HepG2 (cell line): ENCODE measurements around the gene TMEM222. TPM values are rescaled to one million over a fixed set of nuclear protein-coding genes. Genes with fewer than 3 reads are reported as not detected.
A peak's percentile ranks its signal among the peaks of the same experiment; 100 is the strongest.

Experiments used
- ATAD3A ChIP-seq: sonication (generic); formaldehyde crosslinking; IDR thresholded peaks from 2 replicates; pipeline ENCODE4 v1.4.0; 2020; ENCODE audit warnings: missing genetic modification reagents
- HNRNPK ChIP-seq: fragments of 200-400 bp; formaldehyde crosslinking; IDR thresholded peaks from 2 replicates; pipeline ENCODE4 v1.6.1; 2018; ENCODE audit warnings: low read length, low read depth, moderate library complexity, mild to moderate bottlenecking; ENCODE audit not compliant: poor library complexity, severe bottlenecking
- HNRNPLL ChIP-seq: fragments of 200-400 bp; formaldehyde crosslinking; IDR thresholded peaks from 2 replicates; pipeline ENCODE4 v1.6.1; 2017; ENCODE audit warnings: mild to moderate bottlenecking, low read depth, low read length; ENCODE audit not compliant: poor library complexity, severe bottlenecking
- HOXA3 ChIP-seq: sonication (generic); formaldehyde crosslinking; IDR thresholded peaks from 2 replicates; pipeline ENCODE4 v1.5.0; 2020; ENCODE audit warnings: missing genetic modification reagents
- KLF12 ChIP-seq: sonication (generic); formaldehyde crosslinking; IDR thresholded peaks from 2 replicates; pipeline ENCODE4 v1.4.0; 2020; ENCODE audit warnings: missing genetic modification reagents, borderline replicate concordance
- MAZ ChIP-seq, 2 experiments: sonication (generic) in 1 of 2; formaldehyde crosslinking in 1 of 2; IDR thresholded peaks; 2 replicates each; pipeline versions ENCODE4 v1.5.0 to v1.6.1; 2012 to 2020; ENCODE audit warnings: low read depth in 2 of 2, mild to moderate bottlenecking in 2 of 2, borderline replicate concordance in 1 of 2, improper control_type of control experiment in 1 of 2, low read length in 1 of 2, missing genetic modification reagents in 1 of 2, moderate library complexity in 1 of 2
- MYC ChIP-seq: sonication (generic); formaldehyde crosslinking; IDR thresholded peaks from 2 replicates; pipeline ENCODE4 v1.9.0; 2021; ENCODE audit warnings: missing genetic modification reagents, borderline replicate concordance
- NFYB ChIP-seq: sonication (generic); formaldehyde crosslinking; IDR thresholded peaks from 2 replicates; pipeline ENCODE4 v1.4.0; 2020; ENCODE audit warnings: missing genetic modification reagents
- PHF20 ChIP-seq: sonication (generic); formaldehyde crosslinking; IDR thresholded peaks from 2 replicates; pipeline ENCODE4 v1.5.0; 2020; ENCODE audit warnings: mild to moderate bottlenecking, missing genetic modification reagents
- PRMT3 ChIP-seq: sonication (generic); formaldehyde crosslinking; IDR thresholded peaks from 2 replicates; pipeline ENCODE4 v1.8.1; 2022; ENCODE audit warnings: low read depth, mild to moderate bottlenecking, moderate library complexity, missing genetic modification reagents, borderline replicate concordance
- PRPF4 ChIP-seq: fragments of 200-400 bp; formaldehyde crosslinking; IDR thresholded peaks from 2 replicates; pipeline ENCODE4 v1.6.1; 2016; ENCODE audit warnings: low read length, low read depth; ENCODE audit not compliant: poor library complexity, severe bottlenecking
- SOX5 ChIP-seq: IDR thresholded peaks from 2 replicates; pipeline ENCODE4 v1.6.1; 2016; ENCODE audit warnings: borderline replicate concordance
- SOX6 ChIP-seq, 2 experiments: fragments of 450-650 bp in 1 of 2; sonication (generic) in 1 of 2; formaldehyde crosslinking in 1 of 2; IDR thresholded peaks; 2 replicates each; pipeline versions ENCODE4 v1.4.0 to v1.6.1; 2017 to 2020; ENCODE audit warnings: antibody characterized with exemption in 1 of 2, mild to moderate bottlenecking in 1 of 2, missing genetic modification reagents in 1 of 2
- ZNF615 ChIP-seq: sonication (generic); formaldehyde crosslinking; IDR thresholded peaks from 2 replicates; pipeline ENCODE4 v1.5.0; 2020; ENCODE audit warnings: mild to moderate bottlenecking, missing genetic modification reagents, borderline replicate concordance
- polyA plus RNA-seq, 8 experiments: library from polyadenylated mRNA; depleted of rRNA in 3 of 8; stranded (reverse) in 7 of 8; unstranded in 1 of 8; fragments of >200 nt; fragmentation: Illumina TruSeq in 4 of 8; extraction: Trizol in 4 of 8; gene quantifications; 2 replicates each; pipeline versions ENCODE4 v1.2.1 to v1.2.3, GENCODE V29; 2011 to 2016; ENCODE audit warnings: low read depth in 4 of 8, missing spikeins in 1 of 8, mixed read lengths in 1 of 8; ENCODE audit not compliant: insufficient read depth in 1 of 8
- total RNA-seq, 5 experiments: library from RNA; depleted of rRNA; stranded (reverse); fragments of >200 nt; fragmentation: Illumina TruSeq; extraction: Trizol; gene quantifications; 2 replicates each; pipeline ENCODE4 v1.2.3, GENCODE V29; 2016; ENCODE audit warnings: low read depth in 1 of 5
- TF ChIP-seq, protein P1 (sequence below): sonication (generic); formaldehyde crosslinking; IDR thresholded peaks from 2 replicates; pipeline ENCODE4 v1.4.0; 2020; ENCODE audit warnings: missing genetic modification reagents, mild to moderate bottlenecking, borderline replicate concordance
- TF ChIP-seq, protein P2 (sequence below): IDR thresholded peaks from 2 replicates; pipeline ENCODE4 v1.6.1; 2016; ENCODE audit warnings: missing genetic modification reagents, missing compliant biosample characterization
- TF ChIP-seq, protein P3 (sequence below): sonication (generic); formaldehyde crosslinking; IDR thresholded peaks from 2 replicates; pipeline ENCODE4 v1.4.0; 2020; ENCODE audit warnings: mild to moderate bottlenecking, missing genetic modification reagents
- TF ChIP-seq, protein P4 (sequence below): sonication (generic); formaldehyde crosslinking; IDR thresholded peaks from 2 replicates; pipeline ENCODE4 v1.4.0; 2020; ENCODE audit warnings: missing genetic modification reagents

The TMEM222 gene
- total and polyA plus RNA-seq, 2 of the 13 experiments (the other 11 are each of a cell fraction or from before 2014, with no cell fraction given) = 22.7 to 29.6 TPM

DNA sequence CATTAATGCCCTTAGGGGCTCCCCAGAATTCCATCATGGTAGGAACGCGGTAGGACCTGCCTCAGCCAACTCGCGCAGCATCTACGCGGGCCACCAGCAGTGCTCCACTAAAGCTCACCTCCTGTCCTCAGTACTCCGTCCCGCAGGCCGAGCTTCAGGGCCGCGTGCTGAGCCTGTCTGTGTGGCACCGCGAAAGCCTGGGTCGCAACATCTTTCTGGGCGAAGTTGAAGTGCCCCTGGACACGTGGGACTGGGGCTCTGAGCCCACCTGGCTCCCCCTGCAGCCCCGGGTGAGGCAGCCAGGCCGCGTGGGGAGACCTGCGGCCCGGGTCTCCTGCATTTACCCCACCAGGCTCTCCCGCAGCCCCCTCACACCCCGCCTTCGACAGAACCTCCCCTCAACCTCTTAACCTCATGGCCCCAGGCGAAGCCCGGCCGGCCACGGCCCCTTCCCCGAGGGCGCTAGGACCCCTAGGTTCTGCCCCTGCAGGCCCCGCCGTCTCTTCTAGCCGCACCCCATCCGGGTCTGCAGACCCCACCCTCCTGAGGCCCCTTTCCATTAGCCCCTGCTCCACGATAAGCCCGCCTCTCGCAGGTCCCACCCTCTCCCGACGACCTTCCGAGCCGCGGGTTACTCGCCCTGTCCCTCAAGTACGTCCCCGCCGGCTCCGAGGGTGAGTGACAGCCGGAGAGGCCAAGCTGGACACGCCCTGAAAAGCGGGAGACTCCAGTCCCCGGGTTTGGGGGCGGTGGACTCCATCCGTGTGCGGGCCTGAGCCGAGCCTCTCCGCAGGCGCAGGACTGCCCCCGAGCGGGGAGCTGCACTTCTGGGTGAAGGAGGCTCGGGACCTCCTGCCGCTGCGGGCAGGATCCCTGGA, 28.9 kb downstream of the TMEM222 start (continued):
- TF ChIP-seq, protein P1, sequence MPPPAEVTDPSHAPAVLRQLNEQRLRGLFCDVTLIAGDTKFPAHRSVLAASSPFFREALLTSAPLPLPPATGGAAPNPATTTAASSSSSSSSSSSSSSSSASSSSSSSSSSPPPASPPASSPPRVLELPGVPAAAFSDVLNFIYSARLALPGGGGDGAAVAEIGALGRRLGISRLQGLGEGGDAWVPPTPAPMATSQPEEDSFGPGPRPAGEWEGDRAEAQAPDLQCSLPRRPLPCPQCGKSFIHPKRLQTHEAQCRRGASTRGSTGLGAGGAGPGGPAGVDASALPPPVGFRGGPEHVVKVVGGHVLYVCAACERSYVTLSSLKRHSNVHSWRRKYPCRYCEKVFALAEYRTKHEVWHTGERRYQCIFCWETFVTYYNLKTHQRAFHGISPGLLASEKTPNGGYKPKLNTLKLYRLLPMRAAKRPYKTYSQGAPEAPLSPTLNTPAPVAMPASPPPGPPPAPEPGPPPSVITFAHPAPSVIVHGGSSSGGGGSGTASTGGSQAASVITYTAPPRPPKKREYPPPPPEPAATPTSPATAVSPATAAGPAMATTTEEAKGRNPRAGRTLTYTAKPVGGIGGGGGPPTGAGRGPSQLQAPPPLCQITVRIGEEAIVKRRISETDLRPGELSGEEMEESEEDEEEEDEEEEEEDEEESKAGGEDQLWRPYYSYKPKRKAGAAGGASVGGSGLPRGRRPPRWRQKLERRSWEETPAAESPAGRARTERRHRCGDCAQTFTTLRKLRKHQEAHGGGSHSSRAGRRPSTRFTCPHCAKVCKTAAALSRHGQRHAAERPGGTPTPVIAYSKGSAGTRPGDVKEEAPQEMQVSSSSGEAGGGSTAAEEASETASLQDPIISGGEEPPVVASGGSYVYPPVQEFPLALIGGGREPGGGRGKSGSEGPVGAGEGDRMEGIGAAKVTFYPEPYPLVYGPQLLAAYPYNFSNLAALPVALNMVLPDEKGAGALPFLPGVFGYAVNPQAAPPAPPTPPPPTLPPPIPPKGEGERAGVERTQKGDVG (CRISPR knock-in tag) = 0 out of 2 replicates have a peak, but pooled peaks have one; percentile 16
- TF ChIP-seq KLF12 (CRISPR knock-in tag) (peak; percentile 42; the same call in 1 of the 2 replicates), SOX6 (IDR thresholded peaks at IDR 0.05) (no peak), SOX6 (CRISPR knock-in tag; IDR thresholded peaks at IDR 0.05) (peak; percentile 14; the same call in 1 of the 2 replicates), PRMT3 (CRISPR knock-in tag) (no peak), PRPF4 (peak; percentile 22), ZNF615 (CRISPR knock-in tag) (0 out of 2 replicates have a peak, but pooled peaks have one; percentile 47), ATAD3A (no peak), SOX5 (peak; percentile 40; the same call in 1 of the 2 replicates), HNRNPK (peak; percentile 22), MAZ (IDR thresholded peaks at IDR 0.05; ENCODE audit: borderline replicate concordance, low read depth, low read length) (peak; percentile 23; the same call in 1 of the 2 replicates), MAZ (CRISPR knock-in tag; IDR thresholded peaks at IDR 0.05; ENCODE audit: low read depth) (no peak), PHF20 (CRISPR knock-in tag) (no peak), NFYB (CRISPR knock-in tag) (peak; percentile 52), MYC (peak; percentile 11; the same call in 1 of the 2 replicates), HOXA3 (CRISPR knock-in tag) (0 out of 2 replicates have a peak, but pooled peaks have one; percentile 17), HNRNPLL (peak; percentile 61)
- TF ChIP-seq, protein P2, sequence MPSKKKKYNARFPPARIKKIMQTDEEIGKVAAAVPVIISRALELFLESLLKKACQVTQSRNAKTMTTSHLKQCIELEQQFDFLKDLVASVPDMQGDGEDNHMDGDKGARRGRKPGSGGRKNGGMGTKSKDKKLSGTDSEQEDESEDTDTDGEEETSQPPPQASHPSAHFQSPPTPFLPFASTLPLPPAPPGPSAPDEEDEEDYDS (CRISPR knock-in tag) = no peak
- TF ChIP-seq, protein P3, sequence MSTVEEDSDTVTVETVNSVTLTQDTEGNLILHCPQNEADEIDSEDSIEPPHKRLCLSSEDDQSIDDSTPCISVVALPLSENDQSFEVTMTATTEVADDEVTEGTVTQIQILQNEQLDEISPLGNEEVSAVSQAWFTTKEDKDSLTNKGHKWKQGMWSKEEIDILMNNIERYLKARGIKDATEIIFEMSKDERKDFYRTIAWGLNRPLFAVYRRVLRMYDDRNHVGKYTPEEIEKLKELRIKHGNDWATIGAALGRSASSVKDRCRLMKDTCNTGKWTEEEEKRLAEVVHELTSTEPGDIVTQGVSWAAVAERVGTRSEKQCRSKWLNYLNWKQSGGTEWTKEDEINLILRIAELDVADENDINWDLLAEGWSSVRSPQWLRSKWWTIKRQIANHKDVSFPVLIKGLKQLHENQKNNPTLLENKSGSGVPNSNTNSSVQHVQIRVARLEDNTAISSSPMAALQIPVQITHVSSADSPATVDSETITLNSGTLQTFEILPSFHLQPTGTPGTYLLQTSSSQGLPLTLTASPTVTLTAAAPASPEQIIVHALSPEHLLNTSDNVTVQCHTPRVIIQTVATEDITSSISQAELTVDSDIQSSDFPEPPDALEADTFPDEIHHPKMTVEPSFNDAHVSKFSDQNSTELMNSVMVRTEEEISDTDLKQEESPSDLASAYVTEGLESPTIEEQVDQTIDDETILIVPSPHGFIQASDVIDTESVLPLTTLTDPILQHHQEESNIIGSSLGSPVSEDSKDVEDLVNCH (CRISPR knock-in tag) = no peak
- TF ChIP-seq, protein P4, sequence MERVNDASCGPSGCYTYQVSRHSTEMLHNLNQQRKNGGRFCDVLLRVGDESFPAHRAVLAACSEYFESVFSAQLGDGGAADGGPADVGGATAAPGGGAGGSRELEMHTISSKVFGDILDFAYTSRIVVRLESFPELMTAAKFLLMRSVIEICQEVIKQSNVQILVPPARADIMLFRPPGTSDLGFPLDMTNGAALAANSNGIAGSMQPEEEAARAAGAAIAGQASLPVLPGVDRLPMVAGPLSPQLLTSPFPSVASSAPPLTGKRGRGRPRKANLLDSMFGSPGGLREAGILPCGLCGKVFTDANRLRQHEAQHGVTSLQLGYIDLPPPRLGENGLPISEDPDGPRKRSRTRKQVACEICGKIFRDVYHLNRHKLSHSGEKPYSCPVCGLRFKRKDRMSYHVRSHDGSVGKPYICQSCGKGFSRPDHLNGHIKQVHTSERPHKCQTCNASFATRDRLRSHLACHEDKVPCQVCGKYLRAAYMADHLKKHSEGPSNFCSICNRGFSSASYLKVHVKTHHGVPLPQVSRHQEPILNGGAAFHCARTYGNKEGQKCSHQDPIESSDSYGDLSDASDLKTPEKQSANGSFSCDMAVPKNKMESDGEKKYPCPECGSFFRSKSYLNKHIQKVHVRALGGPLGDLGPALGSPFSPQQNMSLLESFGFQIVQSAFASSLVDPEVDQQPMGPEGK = peak; percentile 25; the same call in 1 of the 2 replicates
